Natural killer cell treated with Interleukin-12 subunit alpha and Interleukin-12 subunit beta and Interleukin-15 and Interleukin-18, amount 100 ng/mL, for 72 hours (primary cell): ENCODE measurements around the gene ST3GAL5. TPM values are rescaled to one million over a fixed set of nuclear protein-coding genes. Genes with fewer than 3 reads are reported as not detected.

ENCODE experiments used
- ATAC-seq, 2 donors: fragments of 150-1000 bp; cut with Tn5 transposase in 1 of 2; sonication (Bioruptor Pico), chemical (Tn5 transposase) in 1 of 2; 2 replicates each; pipeline ENCODE4 v1.10.0; 2021
- DNase-seq: peaks from one replicate; pipeline ENCODE4 v3.0.0; 2022; ENCODE audit warnings: low spot score
- H3K27ac Mint-ChIP-seq, 2 donors: 1 replicate in 1 of 2; 2 replicates in 1 of 2; pipeline ENCODE4 v1.8.0; 2022; ENCODE audit warnings: mixed read lengths in 2 of 2, mild to moderate bottlenecking in 1 of 2, moderate library complexity in 1 of 2
- H3K27me3 Mint-ChIP-seq, 2 donors: 1 replicate in 1 of 2; 2 replicates in 1 of 2; pipeline ENCODE4 v1.8.0; 2022; ENCODE audit warnings: mixed read lengths in 2 of 2
- H3K36me3 Mint-ChIP-seq: one replicate; pipeline ENCODE4 v1.8.0; 2022; ENCODE audit warnings: mixed read lengths
- H3K4me1 Mint-ChIP-seq, 2 donors: 1 replicate in 1 of 2; 2 replicates in 1 of 2; pipeline ENCODE4 v1.8.0; 2022; ENCODE audit warnings: low read depth in 2 of 2, mixed read lengths in 2 of 2, mild to moderate bottlenecking in 1 of 2
- H3K4me3 Mint-ChIP-seq: one replicate; pipeline ENCODE4 v1.8.0; 2022; ENCODE audit warnings: mixed read lengths
- H3K9me3 Mint-ChIP-seq: 2 replicates; pipeline ENCODE4 v1.8.0; 2022; ENCODE audit warnings: mixed read lengths
- total RNA-seq, 2 donors: library from RNA; stranded (reverse); gene quantifications; one replicate each; pipeline ENCODE4 v1.2.3, GENCODE V29; 2022

The ST3GAL5 gene
- total RNA-seq, 2 donors from 2014 or later: 28.9 to 31.8 TPM

- DNase-seq: no peak
- peaks cover 34% of the 10 kb centered on the region for H3K36me3 Mint-ChIP-seq
- ATAC-seq: no peak
Observed at GRCh38 chr2:85854897-85855296, 33.9 kb downstream of the ST3GAL5 start.

GRCh38 chr2:85854166-85854509, 34.7 kb downstream of the ST3GAL5 start:
- DNase-seq: no peak
- Mint-ChIP-seq H3K27me3 (no peaks in the 10 kb centered on the region), H3K4me3 (peak overlapping the region; percentile 92), H3K36me3 (peaks cover 32% of the 10 kb centered on the region), H3K9me3 (peaks cover 5% of the 10 kb centered on the region), H3K27ac (peak overlapping the region; percentile 98 to 99), H3K4me1 (peaks cover 71 to 73% of the 10 kb centered on the region in 2 donors)
- peak; percentile 18 to 69 for ATAC-seq

More at GRCh38 chr2:85854897-85855296, 33.9 kb downstream of the ST3GAL5 start:
- H3K4me3 Mint-ChIP-seq: peak overlapping the region; percentile 92
- H3K9me3 Mint-ChIP-seq: peaks cover 5% of the 10 kb centered on the region
- peak overlapping the region; percentile 98 to 99 for H3K27ac Mint-ChIP-seq
- no peaks in the 10 kb centered on the region for H3K27me3 Mint-ChIP-seq
- peaks cover 73 to 75% of the 10 kb centered on the region in 2 donors for H3K4me1 Mint-ChIP-seq

- peaks cover 27% of the 10 kb centered on the region for H3K36me3 Mint-ChIP-seq
- no peaks in the 10 kb centered on the region for H3K27me3 Mint-ChIP-seq
- peak overlapping the region; percentile 92 for H3K4me3 Mint-ChIP-seq
- H3K27ac Mint-ChIP-seq: peak overlapping the region; percentile 98 to 99
- peaks cover 5% of the 10 kb centered on the region for H3K9me3 Mint-ChIP-seq
- peak; percentile 65 for DNase-seq
- peaks cover 66 to 69% of the 10 kb centered on the region in 2 donors for H3K4me1 Mint-ChIP-seq
- ATAC-seq: peak; percentile 59 to 83
Observed at GRCh38 chr2:85853499-85854165, 35.2 kb downstream of the ST3GAL5 start.

DNA sequence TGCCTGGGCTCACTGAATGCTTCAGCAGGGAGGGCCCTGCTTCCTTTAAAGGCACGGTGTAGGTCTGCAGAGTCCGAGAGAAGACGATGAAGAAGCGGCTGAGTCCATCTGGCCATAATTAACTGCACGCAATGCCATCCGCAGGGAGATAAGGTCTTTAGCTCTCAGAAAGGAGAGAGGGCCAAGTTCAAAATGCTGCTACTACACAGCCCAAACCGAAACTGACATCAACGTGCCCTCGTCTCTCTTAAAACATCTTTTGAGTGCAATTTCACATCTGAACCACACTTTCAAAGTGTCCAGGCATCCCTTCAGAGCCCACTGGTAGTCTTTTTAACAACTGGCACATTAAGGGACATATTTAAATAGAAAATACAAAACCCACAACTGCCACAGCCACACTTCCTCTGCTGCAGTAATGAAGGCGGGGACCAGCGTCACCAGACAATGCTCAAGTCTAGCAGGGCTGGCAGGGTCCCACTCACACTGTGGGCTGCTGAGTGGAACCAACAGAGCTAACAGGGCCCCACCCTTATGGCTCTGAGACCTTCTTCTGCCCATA, 35.8 kb downstream of the ST3GAL5 start:
- ATAC-seq: peak; percentile 84 to 90
- H3K36me3 Mint-ChIP-seq: peaks cover 27% of the 10 kb centered on the region
- no peaks in the 10 kb centered on the region for H3K27me3 Mint-ChIP-seq
- DNase-seq: peak; percentile 82
- peak overlapping the region; percentile 92 for H3K4me3 Mint-ChIP-seq
- peaks cover 71 to 74% of the 10 kb centered on the region in 2 donors for H3K4me1 Mint-ChIP-seq
- H3K27ac Mint-ChIP-seq: peak overlapping the region; percentile 98 to 99
- peaks cover 5% of the 10 kb centered on the region for H3K9me3 Mint-ChIP-seq

GRCh38 chr2:85852152-85852840, 36.5 kb downstream of the ST3GAL5 start:
- Mint-ChIP-seq H3K4me3 (peak overlapping the region; percentile 92), H3K27ac (peak overlapping the region; percentile 98 to 99), H3K4me1 (peaks cover 69 to 70% of the 10 kb centered on the region in 2 donors), H3K36me3 (peaks cover 23% of the 10 kb centered on the region), H3K27me3 (no peaks in the 10 kb centered on the region), H3K9me3 (peaks cover 5% of the 10 kb centered on the region)
- ATAC-seq (no peak), DNase-seq (no peak)

- Mint-ChIP-seq H3K4me1 (peaks cover 72 to 78% of the 10 kb centered on the region in 2 donors), H3K4me3 (peak overlapping the region; percentile 92), H3K9me3 (peaks cover 5% of the 10 kb centered on the region), H3K27me3 (no peaks in the 10 kb centered on the region), H3K36me3 (peaks cover 31% of the 10 kb centered on the region), H3K27ac (peak overlapping the region; percentile 98 to 99)
- no peak for DNase-seq
- peak in 1 of 2 donors; percentile 29 for ATAC-seq
Observed at GRCh38 chr2:85851253-85852151, 37.3 kb downstream of the ST3GAL5 start.

GRCh38 chr2:85850451-85850850, 38.3 kb downstream of the ST3GAL5 start:
- H3K27me3 Mint-ChIP-seq: no peaks in the 10 kb centered on the region
- peaks cover 5% of the 10 kb centered on the region for H3K9me3 Mint-ChIP-seq
- H3K4me1 Mint-ChIP-seq: peaks cover 65 to 75% of the 10 kb centered on the region in 2 donors
- DNase-seq (no peak), ATAC-seq (no peak)
- peaks cover 23% of the 10 kb centered on the region for H3K36me3 Mint-ChIP-seq
- peak overlapping the region; percentile 98 to 99 for H3K27ac Mint-ChIP-seq
- peak overlapping the region; percentile 92 for H3K4me3 Mint-ChIP-seq

- peak overlapping the region; percentile 30 for H3K4me3 Mint-ChIP-seq
- DNase-seq (no peak), ATAC-seq (no peak)
- H3K27me3 Mint-ChIP-seq: no peaks in the 10 kb centered on the region
- H3K27ac Mint-ChIP-seq: peak overlapping the region; percentile 46 to 64
- H3K4me1 Mint-ChIP-seq: peaks cover 38 to 42% of the 10 kb centered on the region in 2 donors
- H3K36me3 Mint-ChIP-seq: peaks cover 26% of the 10 kb centered on the region
- no peaks in the 10 kb centered on the region for H3K9me3 Mint-ChIP-seq
Observed at GRCh38 chr2:85847051-85847588, 41.7 kb downstream of the ST3GAL5 start.

DNA sequence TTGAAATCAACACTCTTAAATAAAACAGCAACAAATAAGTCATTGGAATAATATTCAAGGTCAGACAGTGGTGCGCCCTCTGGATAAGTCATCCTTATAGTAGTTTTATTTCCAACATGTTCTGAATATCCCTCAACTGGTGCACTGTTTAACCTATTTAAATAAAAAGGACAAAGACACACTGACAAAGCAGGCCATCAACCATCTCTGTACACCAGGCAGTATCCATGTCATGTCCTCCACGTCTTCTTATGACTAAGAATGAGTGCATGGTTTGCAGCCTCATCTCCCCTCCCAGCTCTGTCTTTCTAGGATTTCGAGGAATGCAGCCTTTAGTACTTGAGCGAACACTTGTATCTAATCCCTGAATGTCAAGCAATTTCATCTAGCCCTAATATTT, 42.4 kb downstream of the ST3GAL5 start:
- H3K9me3 Mint-ChIP-seq: no peaks in the 10 kb centered on the region
- no peak for DNase-seq

DNA sequence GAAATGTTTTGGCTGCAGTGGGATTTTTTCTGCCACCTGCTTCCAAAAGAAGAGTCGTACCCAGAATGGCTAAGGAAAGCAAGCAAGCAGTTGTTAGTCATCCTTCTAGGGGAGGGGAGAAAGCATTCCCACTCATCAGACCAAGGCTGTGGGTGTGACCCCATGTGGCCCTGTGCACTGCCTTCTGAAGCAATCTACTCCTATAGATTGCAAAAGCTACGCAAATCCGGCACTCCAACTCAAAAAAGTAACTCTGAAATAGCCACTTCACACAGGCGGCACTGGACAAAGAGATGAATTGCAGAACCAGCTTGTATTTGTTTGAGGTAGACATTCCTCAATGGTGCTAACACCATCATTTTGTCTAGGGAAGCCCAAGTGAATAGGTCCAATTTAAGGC, 44.3 kb downstream of the ST3GAL5 start:
- ATAC-seq: no peak
- H3K9me3 Mint-ChIP-seq: no peaks in the 10 kb centered on the region
- no peak for DNase-seq
- H3K4me1 Mint-ChIP-seq: peaks cover 19 to 27% of the 10 kb centered on the region in 2 donors
- H3K27me3 Mint-ChIP-seq: no peaks in the 10 kb centered on the region
- no peak overlapping the region for H3K27ac Mint-ChIP-seq
- peaks cover 31% of the 10 kb centered on the region for H3K36me3 Mint-ChIP-seq
- no peak overlapping the region for H3K4me3 Mint-ChIP-seq

More for the DNA sequence above, 42.4 kb downstream of the ST3GAL5 start:
- ATAC-seq: no peak
- no peaks in the 10 kb centered on the region for H3K27me3 Mint-ChIP-seq
- H3K4me1 Mint-ChIP-seq: peaks cover 33 to 35% of the 10 kb centered on the region in 2 donors
- peaks cover 31% of the 10 kb centered on the region for H3K36me3 Mint-ChIP-seq
- H3K4me3 Mint-ChIP-seq: no peak overlapping the region
- peak overlapping the region in 1 of 2 donors; percentile 46 for H3K27ac Mint-ChIP-seq

DNA sequence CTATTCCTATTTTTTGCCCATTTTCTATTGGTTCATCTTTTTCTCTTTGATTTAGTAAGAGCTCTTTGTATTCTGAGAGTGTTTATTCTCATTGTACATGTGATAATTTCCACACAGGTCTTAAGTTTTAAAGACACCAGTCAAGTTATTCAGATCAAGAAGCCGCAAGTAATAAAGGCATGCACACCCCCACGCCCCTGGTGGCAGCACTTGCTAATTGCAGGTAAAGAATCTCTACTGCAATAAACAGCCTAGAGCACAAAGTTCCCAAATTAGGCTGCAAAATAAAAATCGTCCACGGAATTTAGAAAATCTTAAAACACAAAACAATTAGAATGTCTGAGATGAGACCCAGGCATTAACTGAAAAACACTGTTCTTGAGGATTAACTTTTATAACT, 45.2 kb downstream of the ST3GAL5 start:
- DNase-seq (no peak), ATAC-seq (no peak)
- Mint-ChIP-seq H3K27ac (peak overlapping the region in 1 of 2 donors; percentile 20), H3K27me3 (no peaks in the 10 kb centered on the region), H3K4me3 (no peak overlapping the region), H3K4me1 (peaks cover 17 to 30% of the 10 kb centered on the region in 2 donors), H3K9me3 (no peaks in the 10 kb centered on the region), H3K36me3 (peaks cover 31% of the 10 kb centered on the region)

DNA sequence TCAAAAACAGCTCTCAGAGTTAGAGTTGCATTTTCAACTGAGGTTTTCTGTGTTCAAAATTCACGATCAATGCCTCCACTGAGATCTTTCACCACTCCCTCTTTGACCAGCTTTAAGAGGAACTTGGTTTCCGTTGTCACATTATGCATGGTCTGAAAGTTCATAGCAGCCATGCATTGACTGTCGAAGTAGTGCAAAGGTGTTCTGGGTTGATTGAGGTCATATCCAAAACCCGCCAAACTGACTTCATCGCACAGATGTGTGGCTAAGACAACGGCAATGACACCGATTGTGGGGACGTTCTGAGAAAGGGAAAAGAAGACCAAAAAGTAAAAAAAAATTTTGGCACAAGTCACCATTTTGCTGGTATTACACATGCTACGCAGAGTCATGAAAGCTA, 48.7 kb downstream of the ST3GAL5 start:
- peaks cover 0 to 20% of the 10 kb centered on the region in 2 donors for H3K4me1 Mint-ChIP-seq
- DNase-seq (no peak), ATAC-seq (peak; percentile 36 to 73)
- H3K9me3 Mint-ChIP-seq: no peaks in the 10 kb centered on the region
- H3K27ac Mint-ChIP-seq: no peak overlapping the region
- H3K36me3 Mint-ChIP-seq: peaks cover 24% of the 10 kb centered on the region
- H3K4me3 Mint-ChIP-seq: no peak overlapping the region
- H3K27me3 Mint-ChIP-seq: no peaks in the 10 kb centered on the region

DNA sequence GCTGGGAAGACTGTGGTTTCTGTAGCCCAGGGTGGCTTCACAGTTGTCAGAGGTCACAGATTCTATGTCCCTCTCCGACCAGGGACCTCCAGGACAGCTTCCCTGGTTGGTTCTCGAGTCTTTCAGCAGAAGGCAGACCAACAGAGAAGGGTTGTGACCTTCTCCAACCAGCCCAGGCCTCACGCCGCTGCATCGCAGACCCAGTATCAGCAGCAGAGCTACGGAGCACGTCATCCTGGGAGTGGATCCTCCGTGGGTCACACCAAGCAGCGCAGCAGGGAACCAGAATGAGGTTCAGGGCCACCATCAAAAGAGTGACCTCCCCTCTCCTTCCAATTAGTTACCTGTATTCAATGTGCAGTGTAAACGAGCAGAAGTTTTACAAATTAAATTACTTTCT, 49.3 kb downstream of the ST3GAL5 start:
- no peaks in the 10 kb centered on the region for H3K9me3 Mint-ChIP-seq
- no peaks in the 10 kb centered on the region for H3K27me3 Mint-ChIP-seq
- H3K36me3 Mint-ChIP-seq: peaks cover 23% of the 10 kb centered on the region
- H3K4me1 Mint-ChIP-seq: peaks cover 0 to 19% of the 10 kb centered on the region in 2 donors
- peak overlapping the region; percentile 45 to 48 for H3K27ac Mint-ChIP-seq
- DNase-seq (no peak), ATAC-seq (no peak)
- no peak overlapping the region for H3K4me3 Mint-ChIP-seq
